A172 (cell line): ENCODE data around the gene UBP1. TPM values are rescaled to one million over a fixed set of nuclear protein-coding genes. Genes with fewer than 3 reads are reported as not detected.

Source experiments
- total RNA-seq: library from RNA; depleted of rRNA; stranded (reverse); fragments of >200 nt; shearing (Covaris generic); gene quantifications from 2 replicates; pipeline ENCODE4 v1.2.3, GENCODE V29; 2014; rRNA removed

Gene UBP1
- total RNA-seq, 1 experiment from 2014 or later = 34.5 TPM

Other genes with a start within 250 kb of the UBP1 start
- gene SUSD5, start 221.6 kb downstream of the UBP1 start, total RNA-seq = 11.6 and 12.8 TPM in 2 replicates
- 30.4 and 33.1 TPM in 2 replicates for gene FBXL2, start 163.0 kb downstream of the UBP1 start, total RNA-seq